ENCODE data around the gene TAS2R41. TPM values are rescaled to one million over a fixed set of nuclear protein-coding genes. Genes with fewer than 3 reads are reported as not detected.

The TAS2R41 gene
- total and polyA plus RNA-seq, 7 donors, result 1.6 TPM; not detected in 6

GRCh38 chr7:143505838-143506237 is 28.2 kb downstream of the TAS2R41 start:
- Histone ChIP-seq H3K9me3 (no peaks in the 10 kb centered on the region), H3K36me3 (no peaks in the 10 kb centered on the region), H3K4me3 (no peak overlapping the region), H3K4me1 (no peaks in the 10 kb centered on the region), H3K27ac (no peak overlapping the region), H3K27me3 (peaks cover 0 to 2% (median 0%) of the 10 kb centered on the region in 3 donors)
- intact Hi-C loops (cut with DNase I), result no loop called here
- WGBS, 2 donors, result 61 to 78% methylated on average over 2 of the region's 2 CpGs
- no peak for TF ChIP-seq POLR2A (IDR thresholded peaks at IDR 0.05)
- TF ChIP-seq POLR2AphosphoS5 (IDR thresholded peaks at IDR 0.05), result no peak
- no peak for TF ChIP-seq CTCF (IDR thresholded peaks at IDR 0.05)
- no peak for TF ChIP-seq EP300 (IDR thresholded peaks at IDR 0.05)
- DNase-seq, result no peak

- intact Hi-C loops (cut with DNase I), result no loop called here
- H3K27me3 ChIP-seq, result peaks cover 0 to 15% (median 0%) of the 10 kb centered on the region in 3 donors
- no peak for DNase-seq
- H3K27ac ChIP-seq, result no peak overlapping the region
- no peaks in the 10 kb centered on the region for H3K9me3 ChIP-seq
- peaks cover 0 to 6% (median 2%) of the 10 kb centered on the region in 4 donors for H3K4me1 ChIP-seq
- H3K36me3 ChIP-seq, result no peaks in the 10 kb centered on the region
- WGBS, 2 donors, result 71 to 80% methylated on average over 3 of the region's 3 CpGs
- TF ChIP-seq CTCF (IDR thresholded peaks at IDR 0.05) (no peak), POLR2A (IDR thresholded peaks at IDR 0.05) (no peak), POLR2AphosphoS5 (IDR thresholded peaks at IDR 0.05) (no peak), EP300 (IDR thresholded peaks at IDR 0.05) (no peak)
- H3K4me3 ChIP-seq, result no peak overlapping the region
Measured at GRCh38 chr7:143507094-143507518, 29.4 kb downstream of the TAS2R41 start.

- DNase-seq, result no peak
- no peaks in the 10 kb centered on the region for H3K9me3 ChIP-seq
- H3K4me1 ChIP-seq, result peaks cover 0 to 6% (median 2%) of the 10 kb centered on the region in 4 donors
- 81 to 89% methylated on average over 5 of the region's 5 CpGs for WGBS, 2 donors
- intact Hi-C loops (cut with DNase I), result no loop called here
- no peaks in the 10 kb centered on the region for H3K36me3 ChIP-seq
- TF ChIP-seq CTCF (IDR thresholded peaks at IDR 0.05), result no peak
- TF ChIP-seq POLR2AphosphoS5 (IDR thresholded peaks at IDR 0.05), result no peak
- TF ChIP-seq POLR2A (IDR thresholded peaks at IDR 0.05), result no peak
- TF ChIP-seq EP300 (IDR thresholded peaks at IDR 0.05), result no peak
- peaks cover 0 to 20% (median 0%) of the 10 kb centered on the region in 3 donors for H3K27me3 ChIP-seq
- no peak overlapping the region for H3K4me3 ChIP-seq
- no peak overlapping the region for H3K27ac ChIP-seq
Measured at GRCh38 chr7:143507534-143508055, 29.9 kb downstream of the TAS2R41 start.

GRCh38 chr7:143510854-143511592 is 33.4 kb downstream of the TAS2R41 start:
- Histone ChIP-seq H3K9me3 (no peaks in the 10 kb centered on the region), H3K36me3 (no peaks in the 10 kb centered on the region), H3K4me3 (peak overlapping the region in 3 of 4 donors; percentile 2 to 11 (median 7)), H3K27ac (no peak overlapping the region), H3K4me1 (peaks cover 0 to 6% (median 2%) of the 10 kb centered on the region in 4 donors), H3K27me3 (peaks cover 0 to 34% (median 0%) of the 10 kb centered on the region in 3 donors)
- intact Hi-C loops (cut with DNase I), result no loop called here
- TF ChIP-seq POLR2A (IDR thresholded peaks at IDR 0.05), result no peak
- no peak for TF ChIP-seq CTCF (IDR thresholded peaks at IDR 0.05)
- TF ChIP-seq POLR2AphosphoS5 (IDR thresholded peaks at IDR 0.05), result no peak
- no peak for TF ChIP-seq EP300 (IDR thresholded peaks at IDR 0.05)
- WGBS, 2 donors, result 54 to 84% methylated on average over 65 of the region's 65 CpGs
- no peak for DNase-seq
